GM21367 (cell line): Measurements from ENCODE around the gene RPS27A.
"Not testable (repeated sequence)": the region's sequence is repeated elsewhere in the genome, so short reads cannot be mapped to it uniquely, and the experiment has no call there.

Experiments
- ATAC-seq: cut with Tn5 transposase; IDR thresholded peaks from one replicate; pipeline ENCODE4 v1.9.1; 2021; ENCODE audit not compliant: unreplicated experiment

Gene RPS27A

GRCh38 chr2:55236992-55237543 lies 4.6 kb downstream of the RPS27A start:
- ATAC-seq, result no peak

- ATAC-seq, result no peak
Measured at GRCh38 chr2:55239656-55240222, 7.3 kb downstream of the RPS27A start.

- not testable (repeated sequence) for ATAC-seq
Measured at GRCh38 chr2:55241582-55241981, 9.1 kb downstream of the RPS27A start.

- no peak for ATAC-seq
Measured at GRCh38 chr2:55242617-55243016, 10.1 kb downstream of the RPS27A start.

GRCh38 chr2:55245411-55245810 lies 12.9 kb downstream of the RPS27A start:
- no peak for ATAC-seq

- ATAC-seq, result no peak
Measured at GRCh38 chr2:55247025-55247424, 14.5 kb downstream of the RPS27A start.

GRCh38 chr2:55252832-55253231 lies 20.3 kb downstream of the RPS27A start:
- no peak for ATAC-seq

- not testable (repeated sequence) for ATAC-seq
Measured at GRCh38 chr2:55259586-55259985, 27.1 kb downstream of the RPS27A start.

GRCh38 chr2:55268288-55268906 lies 35.9 kb downstream of the RPS27A start:
- no peak for ATAC-seq

GRCh38 chr2:55268907-55269644 lies 36.6 kb downstream of the RPS27A start, which contains the start of gene MTIF2:
MTIF2 (minus strand) TSS chr2:55269231; CDS start chr2:55263858, 5,373 bp downstream.
- peak; percentile 95 for ATAC-seq

- no peak for ATAC-seq
Measured at GRCh38 chr2:55269645-55269990, 37.1 kb downstream of the RPS27A start.

GRCh38 chr2:55274346-55274745 lies 41.9 kb downstream of the RPS27A start:
- ATAC-seq, result not testable (repeated sequence)

- ATAC-seq, result no peak
Measured at GRCh38 chr2:55277310-55277709, 44.8 kb downstream of the RPS27A start.

GRCh38 chr2:55279214-55279835 lies 46.8 kb downstream of the RPS27A start:
- not testable (repeated sequence) for ATAC-seq

- ATAC-seq, result not testable (repeated sequence)
Measured at GRCh38 chr2:55279859-55280424, 47.5 kb downstream of the RPS27A start.

GRCh38 chr2:55280851-55281546 lies 48.5 kb downstream of the RPS27A start:
- ATAC-seq, result not testable (repeated sequence)

GRCh38 chr2:55282110-55282917 lies 49.8 kb downstream of the RPS27A start:
- peak; percentile 97 for ATAC-seq

GRCh38 chr2:55283083-55283482 lies 50.6 kb downstream of the RPS27A start:
- no peak for ATAC-seq
